B cell (primary cell): ENCODE results near the gene UHRF1. TPM values are rescaled to one million over a fixed set of nuclear protein-coding genes. Genes with fewer than 3 reads are reported as not detected.
A peak's percentile ranks its signal among the peaks of the same experiment; 100 is the strongest.

ENCODE experiments used
- ATAC-seq: fragments of 200-7000 bp; cut with Tn5 transposase; one replicate; pipeline ENCODE4 v1.10.0; 2021; ENCODE audit warnings: low read depth, mild to moderate bottlenecking, moderate number of reproducible peaks, moderate library complexity
- CTCF ChIA-PET: fragments of 350-600 bp; sonication (Branson Sonifier 250); formaldehyde crosslinking; loops from one replicate; lab custom pipeline; 2021; ENCODE audit warnings: antibody characterized with exemption, inconsistent platforms; lab: Charles Lee
- POLR2A ChIA-PET: fragments of 350-600 bp; sonication (Branson Sonifier 250); formaldehyde crosslinking; loops from one replicate; lab custom pipeline; 2021; ENCODE audit warnings: antibody characterized with exemption; lab: Charles Lee
- DNase-seq: peaks from one replicate; pipeline ENCODE4 v3.0.0; 2013
- H2AFZ ChIP-seq: 2 replicates; pipeline ENCODE4 v1.6.1; 2012; ENCODE audit warnings: mild to moderate bottlenecking, low read depth, low read length; ENCODE audit not compliant: insufficient read depth, poor library complexity, severe bottlenecking
- H3K27ac ChIP-seq, 2 donors: 1 replicate in 1 of 2; 2 replicates in 1 of 2; pipeline ENCODE4 v1.5.1; 2012 to 2013; ENCODE audit warnings: low read length in 2 of 2, mild to moderate bottlenecking in 2 of 2, moderate library complexity in 1 of 2
- H3K27me3 ChIP-seq, 4 experiments: fragments of 200-600 bp in 1 of 4; sonication (generic) in 1 of 4; replicated peaks in 1 of 4; 1 replicate in 2 of 4; 2 replicates in 2 of 4; pipeline versions ENCODE4 v1.6.1 to v1.7.0; 2013 to 2016; ENCODE audit warnings: low read length in 3 of 4, mild to moderate bottlenecking in 2 of 4, mixed read lengths in 1 of 4, moderate library complexity in 1 of 4; ENCODE audit not compliant: insufficient read depth in 4 of 4, control insufficient read depth in 3 of 4; ENCODE audit errors: control extremely low read depth in 1 of 4
- H3K36me3 ChIP-seq, 2 experiments: replicated peaks in 1 of 2; 1 replicate in 1 of 2; 2 replicates in 1 of 2; pipeline versions ENCODE4 v1.6.1 to v1.7.1; 2013; ENCODE audit warnings: low read length in 1 of 2; ENCODE audit not compliant: insufficient read depth in 2 of 2, control insufficient read depth in 1 of 2; ENCODE audit errors: control extremely low read depth in 1 of 2, extremely low read depth in 1 of 2
- H3K4me1 ChIP-seq, 2 donors: fragments of 200-600 bp in 1 of 2; sonication (generic) in 1 of 2; 1 replicate in 1 of 2; 2 replicates in 1 of 2; pipeline versions ENCODE4 v1.5.1 to v1.6.1; 2013 to 2017; ENCODE audit warnings: low read length in 2 of 2; ENCODE audit not compliant: control insufficient read depth in 2 of 2, insufficient read depth in 2 of 2
- H3K4me2 ChIP-seq: replicated peaks from 2 replicates; pipeline ENCODE3; 2012; ENCODE audit warnings: mild to moderate bottlenecking, low read depth, low read length; ENCODE audit not compliant: poor library complexity, severe bottlenecking
- H3K4me3 ChIP-seq, 5 experiments: fragments of 200-600 bp in 1 of 5; sonication (generic) in 1 of 5; 1 replicate in 3 of 5; 2 replicates in 2 of 5; pipeline versions ENCODE4 v1.5.1 to v1.7.0; 2011 to 2016; ENCODE audit warnings: low read length in 4 of 5, mild to moderate bottlenecking in 4 of 5, low read depth in 2 of 5, control low read depth in 1 of 5, moderate library complexity in 1 of 5; ENCODE audit not compliant: insufficient read depth in 1 of 5; ENCODE audit errors: control extremely low read depth in 1 of 5, extremely low read depth in 1 of 5
- H3K79me2 ChIP-seq: fragments of 200-600 bp; sonication (generic); one replicate; pipeline ENCODE4 v1.6.0; 2016; ENCODE audit warnings: low read length; ENCODE audit not compliant: control insufficient read depth, insufficient read depth
- H3K9ac ChIP-seq: fragments of 200-600 bp; sonication (generic); 2 replicates; pipeline ENCODE4 v1.6.1; 2017; ENCODE audit warnings: mild to moderate bottlenecking, low read length, moderate library complexity
- H3K9me3 ChIP-seq, 3 donors: one replicate each; pipeline versions ENCODE4 v1.6.1 to v1.7.1; 2013; ENCODE audit warnings: low read length in 2 of 3; ENCODE audit not compliant: control insufficient read depth in 2 of 3, insufficient read depth in 1 of 3; ENCODE audit errors: control extremely low read depth in 1 of 3
- H4K20me1 ChIP-seq: 2 replicates; pipeline ENCODE4 v1.6.0; 2012; ENCODE audit warnings: mild to moderate bottlenecking, low read length; ENCODE audit not compliant: insufficient read depth, control insufficient read depth, poor library complexity, severe bottlenecking
- H3K27ac Mint-ChIP-seq: one replicate; pipeline ENCODE4 v1.8.0; 2021; ENCODE audit warnings: mixed read lengths
- H3K27me3 Mint-ChIP-seq: one replicate; pipeline ENCODE4 v1.8.0; 2021; ENCODE audit warnings: mixed read lengths
- H3K4me1 Mint-ChIP-seq: one replicate; pipeline ENCODE4 v1.8.0; 2021; ENCODE audit warnings: mixed read lengths
- H3K4me3 Mint-ChIP-seq: one replicate; pipeline ENCODE4 v1.8.0; 2021; ENCODE audit warnings: mixed read lengths
- H3K9me3 Mint-ChIP-seq: one replicate; pipeline ENCODE4 v1.8.0; 2022; ENCODE audit warnings: mixed read lengths; ENCODE audit not compliant: insufficient read depth
- EZH2 ChIP-seq: IDR thresholded peaks from 2 replicates; pipeline ENCODE4 v1.6.1; 2012; ENCODE audit warnings: borderline replicate concordance, low read depth, mild to moderate bottlenecking, moderate library complexity, low read length; ENCODE audit not compliant: insufficient read depth, poor library complexity, severe bottlenecking
- WGBS: methylation state at CpG from one replicate; pipeline ENCODE4 v1.1.5; 2013; ENCODE audit warnings: missing lambda C conversion rate; ENCODE audit not compliant: insufficient coverage; 5-methylcytosine and 5-hydroxymethylcytosine counted together
- intact Hi-C: fragments of 100-400 bp; cut with micrococcal nuclease; formaldehyde crosslinking; loops from one replicate; pipeline ENCODE4 v1.10.0; 2022
- polyA plus RNA-seq: library from polyadenylated mRNA; depleted of rRNA; stranded (reverse); fragments of >200 nt; gene quantifications from 2 replicates; pipeline ENCODE4 v1.2.3, GENCODE V29; 2012
- total RNA-seq, 2 donors: library from RNA; stranded (reverse); fragments of 120-200 nt in 1 of 2; gene quantifications; 1 replicate in 1 of 2; 2 replicates in 1 of 2; pipeline versions ENCODE4 v1.2.3 to v1.2.4, GENCODE V29; 2013 to 2022
- TF ChIP-seq, protein P1 (sequence below): fragments of 200-600 bp; IDR thresholded peaks from one replicate; pipeline ENCODE4 v1.8.0; 2022; ENCODE audit warnings: antibody characterized with exemption, mild to moderate bottlenecking

Gene UHRF1
- total and polyA plus RNA-seq, 2 donors (not counting 1 experiment from before 2014, with no cell fraction given) = 0.32 to 0.55 TPM

DNA sequence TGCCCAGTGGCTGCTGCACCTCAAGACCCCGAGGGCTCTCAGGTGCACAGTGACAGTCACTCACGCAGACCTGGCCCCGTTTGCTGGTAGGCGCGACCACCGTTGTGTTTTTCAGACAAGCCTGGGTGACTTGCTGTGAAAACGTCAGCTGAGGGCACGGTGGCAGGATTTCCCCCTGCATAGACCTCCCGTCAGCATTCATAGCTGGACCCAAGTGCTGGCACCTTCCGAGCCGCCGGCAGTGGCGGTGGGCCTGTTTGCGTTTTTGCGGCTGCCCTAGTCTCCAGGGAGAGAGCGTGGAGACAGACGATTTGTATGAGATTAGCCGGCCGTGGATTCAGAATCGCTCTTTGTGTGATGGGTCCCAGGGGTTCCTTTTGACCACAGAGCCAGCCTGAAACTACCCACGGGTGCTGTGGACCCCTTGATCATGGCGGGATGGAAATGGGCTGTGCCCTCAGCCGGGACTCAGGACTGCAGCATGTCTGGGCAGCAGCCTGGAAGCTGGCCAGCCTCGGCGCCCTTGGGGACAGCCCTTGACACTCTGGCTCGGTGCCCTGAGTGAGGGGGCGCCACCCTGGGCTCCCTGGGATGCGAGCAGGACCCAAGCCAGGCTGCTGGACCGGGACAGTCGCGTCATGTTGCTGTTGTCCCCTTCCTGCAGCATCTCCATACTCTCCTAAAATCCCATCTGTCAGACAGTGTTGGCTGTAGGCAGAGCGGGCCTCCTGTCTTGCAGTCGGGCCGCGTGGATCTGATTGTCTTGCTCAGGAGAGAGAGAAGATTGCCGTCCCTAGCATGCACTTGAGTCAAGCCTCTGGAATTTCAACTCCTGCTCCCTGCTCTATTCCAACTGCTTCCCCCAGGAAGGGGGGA, 68.2 kb downstream of the UHRF1 start:
- no peaks in the 10 kb centered on the region for H3K27me3 Mint-ChIP-seq
- H3K4me3 Mint-ChIP-seq = peak overlapping the region; percentile 81
- ChIA-PET POLR2A (no interaction called here), CTCF (interaction anchor here (1.6 kb wide), 1 partner anchor 9 kb away, joined by 4 read pairs; the partner anchor contains the start of gene KDM4B)
- Histone ChIP-seq H3K9ac (no peak overlapping the region), H3K36me3 (peaks cover 0 to 3% of the 10 kb centered on the region in 2 experiments), H3K4me2 (peak overlapping the region; percentile 58), H3K4me3 (no peak overlapping the region), H3K27me3 (no peaks in the 10 kb centered on the region), H2AFZ (no peak overlapping the region), H3K9me3 (no peaks in the 10 kb centered on the region), H3K27ac (no peak overlapping the region), H3K4me1 (peaks cover 34 to 45% of the 10 kb centered on the region in 2 donors), H3K79me2 (peaks cover 94% of the 10 kb centered on the region), H4K20me1 (peaks cover 83% of the 10 kb centered on the region)
- H3K9me3 Mint-ChIP-seq = no peaks in the 10 kb centered on the region
- peak; percentile 73 for ATAC-seq
- 30% methylated on average over 33 of the region's 36 CpGs for WGBS
- TF ChIP-seq, protein P1, sequence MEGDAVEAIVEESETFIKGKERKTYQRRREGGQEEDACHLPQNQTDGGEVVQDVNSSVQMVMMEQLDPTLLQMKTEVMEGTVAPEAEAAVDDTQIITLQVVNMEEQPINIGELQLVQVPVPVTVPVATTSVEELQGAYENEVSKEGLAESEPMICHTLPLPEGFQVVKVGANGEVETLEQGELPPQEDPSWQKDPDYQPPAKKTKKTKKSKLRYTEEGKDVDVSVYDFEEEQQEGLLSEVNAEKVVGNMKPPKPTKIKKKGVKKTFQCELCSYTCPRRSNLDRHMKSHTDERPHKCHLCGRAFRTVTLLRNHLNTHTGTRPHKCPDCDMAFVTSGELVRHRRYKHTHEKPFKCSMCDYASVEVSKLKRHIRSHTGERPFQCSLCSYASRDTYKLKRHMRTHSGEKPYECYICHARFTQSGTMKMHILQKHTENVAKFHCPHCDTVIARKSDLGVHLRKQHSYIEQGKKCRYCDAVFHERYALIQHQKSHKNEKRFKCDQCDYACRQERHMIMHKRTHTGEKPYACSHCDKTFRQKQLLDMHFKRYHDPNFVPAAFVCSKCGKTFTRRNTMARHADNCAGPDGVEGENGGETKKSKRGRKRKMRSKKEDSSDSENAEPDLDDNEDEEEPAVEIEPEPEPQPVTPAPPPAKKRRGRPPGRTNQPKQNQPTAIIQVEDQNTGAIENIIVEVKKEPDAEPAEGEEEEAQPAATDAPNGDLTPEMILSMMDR = no peak
- TF ChIP-seq EZH2 = no peak
- intact Hi-C loops = loop anchor here (10.0 kb wide), 1 partner anchor 997 kb away; the partner anchor contains the start of gene RANBP3
- peaks cover 54% of the 10 kb centered on the region for H3K4me1 Mint-ChIP-seq
- peak; percentile 65 for DNase-seq
- peak overlapping the region; percentile 83 for H3K27ac Mint-ChIP-seq
